D721Med (cell line): ENCODE measurements around the gene VCX.
"Not testable (repeated sequence)": the region's sequence is repeated elsewhere in the genome, so short reads cannot be mapped to it uniquely, and the experiment has no call there.

Experiments used
- DNase-seq: peaks from one replicate; pipeline ENCODE4 v3.0.0; 2011; ENCODE audit warnings: low spot score; ENCODE audit not compliant: insufficient read length
- FAIRE-seq: peaks from 2 replicates; lab custom pipeline; 2011; peaks lifted over from hg19 to GRCh38; lab: Jason Lieb, UNC
- CTCF ChIP-seq: IDR thresholded peaks from 2 replicates; pipeline ENCODE4 v1.5.1; 2012; ENCODE audit warnings: mild to moderate bottlenecking, control low read depth; ENCODE audit not compliant: insufficient read depth; ENCODE audit errors: missing control alignments

The VCX gene

GRCh38 chrX:7842871-7843270 lies at the start of gene VCX:
VCX (plus strand) TSS chrX:7843171; CDS start chrX:7843204, 33 bp downstream.
- DNase-seq, FAIRE-seq: not testable (repeated sequence)

- TF ChIP-seq CTCF: no peak
- no peak for DNase-seq
- FAIRE-seq: no peak
Observed at GRCh38 chrX:7798327-7798726, 44.6 kb upstream of the VCX start.

- no peak for DNase-seq
- no peak for TF ChIP-seq CTCF
- no peak for FAIRE-seq
Observed at GRCh38 chrX:7801711-7802110, 41.3 kb upstream of the VCX start.

GRCh38 chrX:7815166-7815805 lies 27.7 kb upstream of the VCX start:
- no peak for TF ChIP-seq CTCF
- DNase-seq (no peak), FAIRE-seq (no peak)

- no peak for DNase-seq
- TF ChIP-seq CTCF: no peak
- no peak for FAIRE-seq
Observed at GRCh38 chrX:7828594-7828993, 14.4 kb upstream of the VCX start.

GRCh38 chrX:7841084-7841805 lies 1.7 kb upstream of the VCX start:
- FAIRE-seq: no peak
- no peak for TF ChIP-seq CTCF
- DNase-seq: no peak

GRCh38 chrX:7852166-7852565 lies 9.2 kb downstream of the VCX start:
- FAIRE-seq: no peak
- no peak for TF ChIP-seq CTCF
- no peak for DNase-seq
